OCI-LY1 (cell line): ENCODE results near the gene SH3D19.
"Not testable (repeated sequence)": the region's sequence is repeated elsewhere in the genome, so short reads cannot be mapped to it uniquely, and the experiment has no call there.

Source experiments
- H2AFZ ChIP-seq: fragments of 200-600 bp; sonication (generic), shearing (Covaris generic); 2 replicates; pipeline ENCODE4 v1.6.0; 2014; ENCODE audit warnings: antibody characterized with exemption, mild to moderate bottlenecking, low read length
- H3F3A ChIP-seq: fragments of 200-600 bp; sonication (generic), shearing (Covaris generic); 2 replicates; pipeline ENCODE4 v1.6.0; 2014; ENCODE audit warnings: mild to moderate bottlenecking, antibody characterized with exemption, low read length, moderate library complexity; ENCODE audit not compliant: insufficient read depth
- H3K27ac ChIP-seq: fragments of 200-600 bp; sonication (generic); 2 replicates; pipeline ENCODE4 v1.5.1; 2014; ENCODE audit warnings: low read length, mixed run types, mild to moderate bottlenecking, low read depth; ENCODE audit not compliant: poor library complexity, severe bottlenecking
- H3K27me3 ChIP-seq: fragments of 200-600 bp; sonication (generic); 2 replicates; pipeline ENCODE4 v1.6.0; 2014; ENCODE audit warnings: antibody characterized with exemption, mild to moderate bottlenecking, low read length, moderate library complexity; ENCODE audit not compliant: insufficient read depth
- H3K36me3 ChIP-seq: fragments of 200-600 bp; sonication (generic); 2 replicates; pipeline ENCODE4 v1.6.1; 2014; ENCODE audit warnings: mild to moderate bottlenecking, antibody characterized with exemption, low read length, moderate library complexity, mixed read lengths; ENCODE audit not compliant: insufficient read depth
- H3K4me1 ChIP-seq: fragments of 200-600 bp; sonication (generic); 2 replicates; pipeline ENCODE4 v1.5.1; 2014; ENCODE audit warnings: mild to moderate bottlenecking, low read length, moderate library complexity; ENCODE audit not compliant: insufficient read depth, severe bottlenecking
- H3K4me2 ChIP-seq: fragments of 200-600 bp; sonication (generic), shearing (Covaris generic); 2 replicates; pipeline ENCODE4 v1.6.1; 2014; ENCODE audit warnings: low read length
- H3K4me3 ChIP-seq: fragments of 200-600 bp; sonication (generic); 2 replicates; pipeline ENCODE4 v1.5.1; 2014; ENCODE audit warnings: low read length, low read depth, mild to moderate bottlenecking, mixed read lengths; ENCODE audit not compliant: poor library complexity, severe bottlenecking
- H3K79me2 ChIP-seq: fragments of 200-600 bp; shearing (Covaris generic); 2 replicates; pipeline ENCODE4 v1.6.1; 2016; ENCODE audit warnings: mixed run types, low read length, mixed read lengths; ENCODE audit not compliant: insufficient read depth
- H3K9ac ChIP-seq: fragments of 200-600 bp; sonication (generic), shearing (Covaris generic); 2 replicates; pipeline ENCODE4 v1.6.1; 2014; ENCODE audit warnings: mild to moderate bottlenecking, low read length, mixed read lengths
- H3K9me2 ChIP-seq: fragments of 200-600 bp; sonication (generic), shearing (Covaris generic); 2 replicates; pipeline ENCODE4 v1.6.1; 2014; ENCODE audit warnings: low read depth, mild to moderate bottlenecking, low read length, mixed read lengths
- H3K9me3 ChIP-seq: fragments of 200-600 bp; shearing (Covaris generic); 2 replicates; pipeline ENCODE4 v1.6.1; 2014; ENCODE audit warnings: low read length, mixed read lengths
- H4K20me1 ChIP-seq: fragments of 200-600 bp; sonication (generic), shearing (Covaris generic); 2 replicates; pipeline ENCODE4 v1.6.0; 2016; ENCODE audit warnings: mild to moderate bottlenecking, low read length; ENCODE audit not compliant: insufficient read depth
- CTCF ChIP-seq: fragments of 200-600 bp; sonication (generic), shearing (Covaris generic); IDR thresholded peaks from 2 replicates; pipeline ENCODE4 v1.5.1; 2017; ENCODE audit warnings: mild to moderate bottlenecking, antibody characterized with exemption, low read length, moderate library complexity, mixed read lengths
- EZH2 ChIP-seq: fragments of 200-600 bp; sonication (generic), shearing (Covaris generic); IDR thresholded peaks from 2 replicates; pipeline ENCODE4 v1.8.0; 2017; ENCODE audit warnings: borderline replicate concordance, mixed run types, mild to moderate bottlenecking, antibody characterized with exemption, low read length, moderate library complexity, mixed read lengths

Gene SH3D19

GRCh38 chr4:151256134-151256533 lies 69.3 kb downstream of the SH3D19 start:
- Histone ChIP-seq H2AFZ (no peak overlapping the region), H3K79me2 (no peaks in the 10 kb centered on the region), H3K4me2 (no peak overlapping the region), H3F3A (no peaks in the 10 kb centered on the region), H3K4me1 (no peaks in the 10 kb centered on the region), H3K9ac (no peak overlapping the region), H4K20me1 (no peaks in the 10 kb centered on the region), H3K9me2 (no peaks in the 10 kb centered on the region), H3K27me3 (no peaks in the 10 kb centered on the region), H3K27ac (no peak overlapping the region), H3K9me3 (no peaks in the 10 kb centered on the region), H3K4me3 (no peak overlapping the region), H3K36me3 (no peaks in the 10 kb centered on the region)
- TF ChIP-seq EZH2 (no peak), CTCF (no peak)

DNA sequence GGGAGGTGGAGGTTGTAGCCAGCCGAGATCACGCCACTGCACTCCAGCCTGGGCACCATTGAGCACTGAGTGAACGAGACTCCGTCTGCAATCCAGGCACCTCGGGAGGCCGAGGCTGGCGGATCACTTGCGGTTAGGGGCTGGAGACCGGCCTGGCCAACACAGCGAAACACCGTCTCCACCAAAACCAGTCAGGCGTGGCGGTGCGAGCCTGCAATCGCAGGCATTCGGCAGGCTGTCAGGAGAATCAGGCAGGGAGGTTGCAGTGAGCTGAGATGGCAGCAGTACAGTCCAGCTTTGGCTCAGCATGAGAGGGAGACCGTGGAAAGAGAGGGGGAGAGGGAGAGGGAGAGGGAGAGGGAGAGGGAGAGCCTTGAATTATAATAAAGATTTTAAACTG lies 69.7 kb downstream of the SH3D19 start:
- not testable (repeated sequence) for H3K27ac ChIP-seq, H3F3A ChIP-seq, H3K4me1 ChIP-seq, H3K4me3 ChIP-seq, H3K27me3 ChIP-seq, H4K20me1 ChIP-seq, H2AFZ ChIP-seq, H3K4me2 ChIP-seq, H3K36me3 ChIP-seq, H3K9ac ChIP-seq, H3K79me2 ChIP-seq, H3K9me2 ChIP-seq, H3K9me3 ChIP-seq

DNA sequence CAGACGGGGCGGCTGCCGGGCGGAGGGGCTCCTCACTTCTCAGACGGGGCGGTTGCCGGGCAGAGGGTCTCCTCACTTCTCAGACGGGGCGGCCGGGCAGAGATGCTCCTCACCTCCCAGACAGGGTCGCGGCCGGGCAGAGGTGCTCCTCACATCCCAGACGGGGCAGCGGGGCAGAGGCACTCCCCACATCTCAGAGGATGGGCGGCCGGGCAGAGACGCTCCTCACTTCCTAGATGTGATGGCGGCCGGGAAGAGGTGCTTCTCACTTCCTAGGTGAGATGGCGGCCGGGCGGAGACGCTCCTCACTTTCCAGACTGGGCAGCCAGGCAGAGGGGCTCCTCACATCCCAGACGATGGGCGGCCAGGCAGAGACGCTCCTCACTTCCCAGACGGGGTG lies 70.2 kb downstream of the SH3D19 start:
- not testable (repeated sequence) for H3F3A ChIP-seq, H3K79me2 ChIP-seq, H2AFZ ChIP-seq, H3K27me3 ChIP-seq, H3K4me1 ChIP-seq, H3K9me3 ChIP-seq, H3K36me3 ChIP-seq, H3K4me3 ChIP-seq, H3K9me2 ChIP-seq, H3K27ac ChIP-seq, H3K9ac ChIP-seq, H4K20me1 ChIP-seq, H3K4me2 ChIP-seq

GRCh38 chr4:151251603-151252304 lies 73.7 kb downstream of the SH3D19 start:
- TF ChIP-seq CTCF (no peak), EZH2 (no peak)
- Histone ChIP-seq H3K36me3 (no peaks in the 10 kb centered on the region), H3K27ac (no peak overlapping the region), H3K4me2 (no peak overlapping the region), H3K4me3 (no peak overlapping the region), H3K79me2 (no peaks in the 10 kb centered on the region), H2AFZ (no peak overlapping the region), H3K9me3 (no peaks in the 10 kb centered on the region), H3K9me2 (no peaks in the 10 kb centered on the region), H3K4me1 (no peaks in the 10 kb centered on the region), H3K9ac (no peak overlapping the region), H4K20me1 (no peaks in the 10 kb centered on the region), H3K27me3 (no peaks in the 10 kb centered on the region), H3F3A (no peaks in the 10 kb centered on the region)
